Activated CD8-positive, alpha-beta memory T cell treated with anti-CD3 and anti-CD28 coated beads, Interleukin-2, amount 50 U/mL, for 1 hour (primary cell): ENCODE data around the gene LPCAT1.
"Not testable (repeated sequence)": the region's sequence is repeated elsewhere in the genome, so short reads cannot be mapped to it uniquely, and the experiment has no call there.

ENCODE experiments used
- DNase-seq: peaks from one replicate; pipeline ENCODE4 v3.0.0-alpha.2; 2020; ENCODE audit errors: extremely low read depth

LPCAT1 gene

GRCh38 chr5:1523793-1524480 is at the start of gene LPCAT1:
Gene LPCAT1 (minus strand): TSS chr5:1523960. CDS start chr5:1523844, 116 bp downstream.
- no peak for DNase-seq

DNA sequence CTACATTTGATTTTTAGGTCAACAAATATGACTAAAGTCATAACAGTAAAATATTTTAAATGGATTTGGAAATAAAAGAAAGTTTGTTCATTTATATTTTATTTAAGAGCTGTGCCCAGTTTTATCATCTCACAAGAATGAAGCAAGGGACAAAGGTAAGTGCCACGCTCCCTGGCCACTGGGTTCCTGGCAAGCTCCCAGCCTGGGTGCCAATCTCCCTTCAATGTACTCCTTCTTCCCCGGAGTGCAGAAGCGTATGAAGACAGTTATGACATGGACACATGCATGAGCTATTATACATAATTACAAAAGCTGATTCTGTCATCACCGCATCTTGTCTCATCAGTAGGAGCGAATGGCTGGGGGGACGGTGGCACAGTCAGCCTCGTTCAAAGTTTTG is 48.1 kb upstream of the LPCAT1 start:
- not testable (repeated sequence) for DNase-seq

GRCh38 chr5:1570975-1571374 is 47.2 kb upstream of the LPCAT1 start:
- DNase-seq, result no peak

- DNase-seq, result no peak
Observed at GRCh38 chr5:1568201-1568979, 44.6 kb upstream of the LPCAT1 start.

- not testable (repeated sequence) for DNase-seq
Observed at GRCh38 chr5:1567527-1568200, 43.9 kb upstream of the LPCAT1 start.

DNA sequence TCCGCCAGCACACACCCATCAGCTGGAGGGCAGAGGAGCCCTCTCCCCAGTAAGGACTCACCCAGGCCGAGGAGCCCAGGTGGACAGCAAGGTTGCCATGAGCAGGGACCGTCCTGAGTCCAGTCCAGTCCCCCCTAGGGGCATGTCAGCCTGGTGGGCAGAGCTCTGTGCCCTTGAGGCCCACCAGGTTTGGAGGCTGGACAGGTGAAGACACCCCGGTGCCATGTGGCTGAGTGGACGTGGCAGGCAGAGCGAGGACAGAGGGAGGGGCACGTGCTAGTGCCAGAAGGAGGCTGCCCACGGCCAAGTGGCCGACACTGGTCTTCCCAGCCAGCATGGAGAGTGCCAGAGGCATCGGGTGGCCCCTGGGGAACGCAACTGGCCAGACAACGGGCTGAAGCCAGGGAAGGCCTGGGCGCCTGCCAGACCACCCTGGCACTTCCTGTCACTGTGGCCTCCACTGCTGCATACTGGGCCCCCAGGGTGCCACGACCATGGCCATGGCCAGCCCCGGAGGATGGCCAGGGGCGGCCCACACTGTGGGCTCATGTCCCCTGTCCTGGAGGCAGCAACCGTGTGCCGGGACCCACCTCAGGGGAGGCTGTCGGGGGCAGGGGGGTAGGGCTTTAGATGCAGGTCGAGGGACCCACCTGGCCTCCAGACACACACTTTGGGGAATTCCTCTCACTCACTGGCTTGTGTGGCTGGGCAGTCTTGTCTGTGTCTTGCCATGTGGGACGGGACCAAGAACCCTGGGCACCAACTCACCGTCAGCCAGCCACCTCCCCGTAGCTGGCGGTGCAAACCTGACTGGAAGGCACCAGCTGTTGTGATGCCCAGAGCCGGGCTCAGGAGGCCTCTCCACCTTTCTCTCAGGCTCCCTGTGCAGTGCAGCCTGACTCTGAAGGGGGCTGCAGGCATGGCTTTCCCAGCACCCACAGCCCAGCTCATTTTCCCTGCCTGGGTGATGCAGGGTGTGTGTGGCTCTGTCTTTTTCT is 42.3 kb upstream of the LPCAT1 start:
- no peak for DNase-seq

GRCh38 chr5:1564824-1565736 is 41.3 kb upstream of the LPCAT1 start:
- no peak for DNase-seq

DNA sequence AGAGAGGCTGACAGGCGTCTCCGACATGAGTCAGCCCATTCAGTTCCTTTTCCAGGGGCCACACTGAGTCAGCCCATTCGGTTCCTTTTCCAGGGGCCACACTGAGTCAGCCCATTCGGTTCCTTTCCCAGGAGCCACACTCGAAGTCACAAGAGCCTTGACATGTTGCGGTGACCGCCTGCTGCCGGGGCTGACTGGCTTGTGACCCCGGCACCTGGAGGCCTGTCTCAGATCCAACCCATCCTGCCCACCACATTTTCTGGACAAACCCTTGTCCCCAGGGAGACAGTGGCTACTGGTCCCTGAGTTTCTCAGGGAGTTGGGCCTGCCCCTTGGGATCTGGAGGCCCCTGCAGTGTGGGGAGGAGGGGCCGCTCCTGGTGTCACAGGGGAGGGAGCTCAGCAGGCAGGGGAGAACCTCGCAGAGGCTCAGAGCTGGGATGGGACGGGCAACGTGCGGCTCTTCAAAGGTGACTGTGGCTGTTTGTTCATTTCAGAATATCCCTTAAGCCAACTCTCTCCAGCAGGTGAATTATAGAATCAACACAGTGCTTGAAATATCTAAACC is 40.5 kb upstream of the LPCAT1 start:
- DNase-seq, result no peak

DNA sequence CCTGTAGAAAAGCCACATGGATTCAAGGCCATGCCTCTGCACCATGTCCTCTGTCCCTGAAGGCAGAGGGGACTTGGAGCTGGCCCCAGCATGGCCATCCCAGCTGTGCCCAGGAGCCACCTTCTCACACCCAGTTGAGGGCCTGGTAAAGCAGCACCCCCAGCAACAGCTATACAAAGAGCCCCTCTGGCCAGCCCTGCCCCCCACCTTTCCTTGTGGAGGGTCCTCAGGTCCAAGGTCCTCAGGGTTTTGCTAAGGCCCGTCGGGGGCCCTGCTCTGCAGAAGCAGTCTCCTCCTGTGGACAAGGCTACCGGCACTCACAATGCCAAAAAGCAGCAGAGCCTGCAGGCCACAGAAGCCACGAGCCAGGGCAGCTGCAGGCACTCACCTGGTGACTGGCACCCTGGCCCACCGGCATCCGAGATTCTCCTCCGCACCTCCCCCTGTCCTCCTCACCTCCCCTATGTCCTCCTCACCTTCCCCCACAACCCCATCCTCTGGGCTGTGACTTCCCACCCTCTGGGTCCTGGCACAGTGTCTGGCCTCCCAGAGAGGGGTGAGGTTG is 39.9 kb upstream of the LPCAT1 start:
- no peak for DNase-seq

DNA sequence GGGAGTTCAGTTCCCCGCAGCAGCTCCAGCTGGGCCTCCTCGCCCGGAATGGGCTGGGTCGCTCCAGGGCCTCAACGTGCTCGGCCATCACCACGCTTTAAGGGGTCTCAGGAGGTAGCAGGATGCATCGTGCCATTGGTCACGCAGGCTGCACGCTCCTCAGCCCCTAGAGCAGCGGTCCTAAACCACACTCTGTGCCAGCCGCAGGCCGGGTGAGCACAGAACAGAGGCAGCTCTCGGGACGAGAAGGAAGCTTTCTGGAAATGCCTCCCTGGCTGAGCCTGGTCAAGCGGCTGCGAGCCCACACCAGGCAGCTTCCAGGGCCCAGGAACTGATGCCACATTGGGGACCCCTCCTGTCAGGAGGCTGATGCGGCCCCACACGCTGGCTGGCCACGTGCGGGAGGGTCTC is 39.3 kb upstream of the LPCAT1 start:
- no peak for DNase-seq

DNA sequence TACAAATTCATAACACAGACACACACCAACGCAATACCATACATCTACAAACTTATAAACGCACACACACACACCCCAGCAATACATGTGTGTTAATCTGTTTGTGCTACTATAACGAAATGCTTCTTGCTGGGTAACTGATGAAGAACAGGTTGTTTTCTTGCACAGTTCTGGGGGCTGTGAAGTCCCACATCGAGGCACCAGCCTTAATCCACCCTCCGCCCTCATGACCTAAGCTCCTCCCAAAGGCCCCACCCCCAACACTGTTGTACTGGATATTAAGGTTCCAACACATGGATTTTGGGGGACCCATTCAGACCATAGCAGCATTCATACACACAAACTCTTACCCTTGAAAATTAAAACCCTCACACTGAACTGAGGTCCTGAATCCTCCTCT is 38.8 kb upstream of the LPCAT1 start:
- DNase-seq, result no peak

- DNase-seq, result no peak
Observed at GRCh38 chr5:1561402-1561929, 37.7 kb upstream of the LPCAT1 start.

DNA sequence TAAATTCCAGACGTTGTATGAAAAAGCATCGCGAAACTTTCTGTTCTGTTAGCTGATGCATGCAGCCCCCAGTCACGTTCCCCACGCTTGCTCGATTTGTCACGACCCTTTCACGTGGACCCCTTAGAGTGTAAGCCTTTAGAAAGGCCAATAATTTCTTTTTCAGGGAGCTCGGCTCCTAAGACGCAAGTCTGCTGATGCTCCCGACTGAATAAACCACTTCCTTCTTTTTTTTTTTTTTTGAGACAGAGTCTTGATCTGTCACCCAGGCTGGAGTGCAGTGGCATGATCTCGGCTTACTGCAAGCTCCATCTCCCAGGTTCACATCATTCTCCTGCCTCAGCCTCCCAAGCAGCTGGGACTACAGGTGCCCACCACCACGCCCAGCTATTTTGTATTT is 36.7 kb upstream of the LPCAT1 start:
- DNase-seq, result not testable (repeated sequence)

DNA sequence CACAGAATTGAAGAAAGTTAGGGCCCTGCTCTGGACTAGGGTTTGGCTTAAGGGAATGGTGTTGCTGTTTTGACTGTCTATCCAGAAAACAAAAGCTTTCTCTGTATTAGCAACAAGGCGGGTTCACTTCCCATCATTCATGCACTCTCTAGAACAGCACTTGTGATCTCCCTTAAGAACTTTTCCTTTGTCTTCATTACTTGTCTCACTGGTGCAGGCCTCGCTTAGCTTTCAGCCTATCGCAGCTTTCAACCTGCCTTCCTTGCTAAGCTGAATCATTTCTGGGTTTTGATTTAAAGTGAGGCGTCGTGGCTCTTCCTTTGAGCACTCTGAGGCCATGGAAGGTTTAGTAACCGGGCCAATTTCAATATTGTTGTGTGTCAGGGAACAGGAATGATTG is 35.2 kb upstream of the LPCAT1 start:
- no peak for DNase-seq

- no peak for DNase-seq
Observed at GRCh38 chr5:1557114-1557873, 33.5 kb upstream of the LPCAT1 start.

DNA sequence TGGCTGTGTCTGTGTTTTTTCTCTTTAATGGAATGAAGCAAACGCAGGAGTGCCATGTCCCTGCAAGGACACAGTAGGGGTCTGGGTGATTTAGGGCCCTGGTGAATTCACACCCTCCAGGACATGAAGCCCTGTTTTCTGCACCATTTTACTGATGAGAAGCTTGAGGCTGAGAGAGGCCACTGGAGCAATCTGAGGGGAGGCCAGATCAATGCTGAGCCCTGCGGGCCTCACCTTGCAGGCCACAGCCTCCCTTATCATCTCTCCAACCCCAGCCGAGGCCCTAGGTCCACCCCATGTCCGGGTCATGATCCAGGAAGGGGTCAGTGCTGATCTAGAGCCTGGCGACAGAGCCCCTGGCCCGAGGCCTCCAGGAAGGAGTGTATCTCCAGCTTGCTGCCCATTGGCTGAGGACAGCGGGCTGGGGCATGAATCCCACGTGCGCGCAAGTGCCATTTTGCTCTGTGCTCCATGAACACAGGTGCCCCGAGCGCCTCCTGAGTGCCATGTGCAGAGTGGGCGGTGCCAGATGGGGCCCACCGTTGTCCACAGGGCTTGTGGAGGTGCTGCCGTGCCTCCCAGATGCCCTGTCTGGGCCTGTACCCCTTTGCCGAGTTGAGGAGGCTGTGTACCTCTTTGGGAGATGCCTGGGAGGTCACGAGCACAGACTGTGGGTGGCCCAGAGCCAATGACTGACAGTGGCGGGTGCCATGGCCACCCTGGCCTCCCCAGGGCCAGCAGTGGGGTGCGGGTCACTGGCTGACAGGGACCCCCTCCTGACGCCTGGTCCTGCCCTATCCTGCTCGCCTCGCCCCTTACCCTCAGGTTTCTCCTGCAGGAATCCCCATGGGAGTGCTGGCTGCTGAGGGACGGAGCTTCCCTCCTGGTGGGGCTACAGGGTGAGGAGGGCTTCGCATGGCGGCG is 32.3 kb upstream of the LPCAT1 start:
- no peak for DNase-seq

DNA sequence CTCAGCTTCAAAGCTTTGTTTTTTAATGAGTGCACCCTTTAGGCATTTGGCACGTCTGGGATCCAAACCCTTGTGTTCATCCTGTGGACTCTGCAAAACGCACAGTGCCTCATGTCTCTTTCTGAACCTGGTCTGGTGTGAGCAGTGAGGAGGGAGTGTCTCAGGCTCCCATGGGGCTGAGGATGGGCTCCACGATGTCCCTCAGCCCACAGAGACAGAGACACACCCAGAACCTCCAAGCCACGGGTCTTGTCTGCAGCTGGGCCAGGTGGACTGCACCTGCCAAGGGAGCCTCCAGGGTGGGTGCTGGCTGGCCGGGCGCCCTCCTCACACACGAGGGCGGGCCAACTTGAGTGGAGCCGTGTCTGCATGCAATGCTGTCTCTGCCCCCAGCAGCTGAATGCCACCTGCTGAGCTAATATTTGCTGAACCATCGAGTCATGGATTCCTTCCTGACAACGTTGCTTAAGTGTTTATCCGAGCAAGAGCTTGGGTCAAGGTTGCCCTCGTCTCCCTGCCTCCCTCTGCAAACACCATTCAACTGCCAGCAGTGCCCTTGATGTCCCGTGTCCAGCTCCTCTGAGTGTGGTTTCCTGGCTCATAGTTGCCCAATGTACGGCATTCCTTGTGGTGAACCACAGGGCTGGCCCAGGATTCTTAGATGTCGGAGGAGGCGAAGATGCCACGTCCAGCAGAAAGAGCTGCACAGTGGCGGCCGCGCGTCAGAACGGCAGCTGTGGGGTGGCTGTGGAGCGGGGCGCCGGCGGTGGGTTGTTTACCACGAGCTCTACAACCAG is 31.4 kb upstream of the LPCAT1 start:
- DNase-seq, result no peak
